Epithelial cell of esophagus (primary cell): ENCODE measurements around the gene STX18.

Source experiments
- DNase-seq: peaks from one replicate; pipeline ENCODE4 v3.0.0; 2010; ENCODE audit warnings: low read depth
- H3K4me3 ChIP-seq: 2 replicates; pipeline ENCODE4 v1.5.1; 2011; ENCODE audit warnings: mild to moderate bottlenecking, low read length, control low read depth
- TF ChIP-seq, protein P1 (sequence below): IDR thresholded peaks from 2 replicates; pipeline ENCODE4 v1.5.1; 2011; ENCODE audit warnings: low read depth, mild to moderate bottlenecking, low read length, control low read depth, inconsistent platforms; ENCODE audit not compliant: insufficient read depth; ENCODE audit errors: missing control alignments

Gene STX18

GRCh38 chr4:4420421-4420820 is 121.4 kb downstream of the STX18 start:
- TF ChIP-seq, protein P1, sequence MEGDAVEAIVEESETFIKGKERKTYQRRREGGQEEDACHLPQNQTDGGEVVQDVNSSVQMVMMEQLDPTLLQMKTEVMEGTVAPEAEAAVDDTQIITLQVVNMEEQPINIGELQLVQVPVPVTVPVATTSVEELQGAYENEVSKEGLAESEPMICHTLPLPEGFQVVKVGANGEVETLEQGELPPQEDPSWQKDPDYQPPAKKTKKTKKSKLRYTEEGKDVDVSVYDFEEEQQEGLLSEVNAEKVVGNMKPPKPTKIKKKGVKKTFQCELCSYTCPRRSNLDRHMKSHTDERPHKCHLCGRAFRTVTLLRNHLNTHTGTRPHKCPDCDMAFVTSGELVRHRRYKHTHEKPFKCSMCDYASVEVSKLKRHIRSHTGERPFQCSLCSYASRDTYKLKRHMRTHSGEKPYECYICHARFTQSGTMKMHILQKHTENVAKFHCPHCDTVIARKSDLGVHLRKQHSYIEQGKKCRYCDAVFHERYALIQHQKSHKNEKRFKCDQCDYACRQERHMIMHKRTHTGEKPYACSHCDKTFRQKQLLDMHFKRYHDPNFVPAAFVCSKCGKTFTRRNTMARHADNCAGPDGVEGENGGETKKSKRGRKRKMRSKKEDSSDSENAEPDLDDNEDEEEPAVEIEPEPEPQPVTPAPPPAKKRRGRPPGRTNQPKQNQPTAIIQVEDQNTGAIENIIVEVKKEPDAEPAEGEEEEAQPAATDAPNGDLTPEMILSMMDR = no peak
- DNase-seq = no peak
- no peak overlapping the region for H3K4me3 ChIP-seq

GRCh38 chr4:4419896-4420295 is 122.0 kb downstream of the STX18 start:
- no peak overlapping the region for H3K4me3 ChIP-seq
- TF ChIP-seq, protein P1 = no peak
- no peak for DNase-seq

- TF ChIP-seq, protein P1 = no peak
- H3K4me3 ChIP-seq = no peak overlapping the region
- no peak for DNase-seq
These were observed 123.0 kb downstream of the STX18 start for GRCh38 chr4:4418676-4419390.

GRCh38 chr4:4417886-4418285 is 124.0 kb downstream of the STX18 start:
- no peak for DNase-seq
- H3K4me3 ChIP-seq = no peak overlapping the region
- TF ChIP-seq, protein P1 = no peak

- H3K4me3 ChIP-seq = no peak overlapping the region
- no peak for DNase-seq
- TF ChIP-seq, protein P1 = no peak
These were observed 124.9 kb downstream of the STX18 start for GRCh38 chr4:4416981-4417380.

DNA sequence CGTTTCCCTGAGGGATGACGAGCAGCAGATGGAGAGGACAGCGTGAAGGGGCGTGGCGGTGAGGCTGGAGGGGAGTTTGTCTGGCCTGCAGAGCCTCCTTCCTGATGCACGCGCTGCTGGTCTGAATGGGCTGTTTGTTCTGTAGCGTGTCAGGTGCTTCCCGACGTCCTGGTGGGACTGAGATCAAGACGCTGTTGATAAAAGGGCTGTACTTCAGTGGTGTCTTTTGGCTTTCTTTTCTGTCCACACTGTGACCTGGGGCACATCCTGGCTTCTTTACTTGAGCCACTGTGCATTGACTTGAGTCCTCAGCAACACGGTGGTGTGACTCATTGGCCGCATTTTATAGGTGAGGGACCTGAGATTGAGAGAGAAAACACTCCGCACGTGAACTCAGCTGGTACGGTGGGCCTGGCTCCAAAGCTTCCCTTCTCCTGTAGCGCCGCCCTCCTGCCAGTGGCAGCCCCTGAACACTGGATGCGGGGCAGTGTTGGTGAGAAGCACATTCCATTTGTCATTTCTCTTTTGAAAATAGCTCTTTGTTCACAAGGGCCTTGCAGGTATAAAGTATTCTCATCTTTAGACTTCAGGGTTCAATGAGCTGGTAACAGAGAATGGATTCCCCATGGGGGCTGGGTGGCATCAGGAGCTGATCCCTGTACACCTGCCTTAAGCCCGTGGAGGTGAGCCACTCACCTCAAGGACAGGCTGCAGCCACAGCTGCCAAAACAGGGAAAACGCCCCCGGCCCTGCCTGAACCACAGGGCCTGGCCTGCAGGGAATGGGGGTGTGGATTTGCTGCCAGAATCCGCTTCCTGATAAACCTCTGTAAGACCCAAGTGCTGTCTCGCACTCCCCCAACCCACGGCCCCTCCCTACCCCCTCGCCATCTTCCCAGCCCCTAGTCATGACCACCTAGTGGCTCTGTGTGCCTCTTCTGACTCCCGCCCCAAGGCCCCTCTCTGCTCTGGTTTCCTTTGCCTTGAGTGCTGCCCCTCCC is 125.7 kb downstream of the STX18 start:
- TF ChIP-seq, protein P1 = no peak
- no peak overlapping the region for H3K4me3 ChIP-seq
- no peak for DNase-seq
